Body of pancreas (tissue), 4 donors: ENCODE results near the gene RHBDL1.

ENCODE experiments used
- CTCF ChIP-seq, 7 experiments: fragments of 450-650 bp in 4 of 7; fragments of 200-600 bp in 3 of 7; sonication (generic) in 3 of 7; IDR thresholded peaks; one replicate each; pipeline ENCODE4 v1.5.1; 2016 to 2019; ENCODE audit warnings: antibody characterized with exemption in 7 of 7
- POLR2A ChIP-seq, 3 donors: fragments of 450-650 bp; IDR thresholded peaks; one replicate each; pipeline ENCODE4 v1.6.1; 2016; ENCODE audit warnings: antibody characterized with exemption in 3 of 3, mild to moderate bottlenecking in 2 of 3

- TF ChIP-seq POLR2A (IDR thresholded peaks at IDR 0.05), result no peak
- TF ChIP-seq CTCF (IDR thresholded peaks at IDR 0.05), result no peak
Measured at GRCh38 chr16:718922-719321, 43.5 kb downstream of the RHBDL1 start.
